Measurements from ENCODE around the gene WWC1. TPM values are rescaled to one million over a fixed set of nuclear protein-coding genes. Genes with fewer than 3 reads are reported as not detected.

The WWC1 gene
- total RNA-seq, 1 donor from 2014 or later = 48.6 TPM

- Histone ChIP-seq H3K27me3 (ENCODE audit: insufficient read depth, low read length) (no peaks in the 10 kb centered on the region), H2AFZ (ENCODE audit: low read depth, low read length) (peak overlapping the region; percentile 30), H3K79me2 (ENCODE audit: insufficient read depth, low read length) (peaks cover 15% of the 10 kb centered on the region), H3K4me3 (ENCODE audit: insufficient read depth, low read depth, low read length) (no peak overlapping the region), H3K9me3 (ENCODE audit: insufficient read depth, low read depth, low read length) (no peaks in the 10 kb centered on the region), H3K36me3 (ENCODE audit: insufficient read depth, low read length) (no peaks in the 10 kb centered on the region), H3K27ac (ENCODE audit: low read depth, low read length) (no peak overlapping the region), H3K9ac (ENCODE audit: low read length) (peak overlapping the region; percentile 50), H3K4me1 (ENCODE audit: insufficient read depth, low read length) (peaks cover 19% of the 10 kb centered on the region), H4K20me1 (ENCODE audit: insufficient read depth, low read length) (peaks cover 8% of the 10 kb centered on the region), H3K4me2 (ENCODE audit: low read length) (peak overlapping the region; percentile 75)
- Mint-ChIP-seq H3K4me1 (ENCODE audit: low read depth, unreplicated experiment) (peaks cover 32% of the 10 kb centered on the region), H3K4me3 (ENCODE audit: unreplicated experiment) (peak overlapping the region; percentile 40), H3K36me3 (ENCODE audit: low read depth, unreplicated experiment) (no peaks in the 10 kb centered on the region), H3K27me3 (ENCODE audit: low read depth, unreplicated experiment) (no peaks in the 10 kb centered on the region), H3K9me3 (ENCODE audit: unreplicated experiment) (no peaks in the 10 kb centered on the region), H3K27ac (ENCODE audit: unreplicated experiment) (peak overlapping the region; percentile 58)
- no peak for TF ChIP-seq EZH2 (IDR thresholded peaks at IDR 0.05; ENCODE audit: insufficient read depth, low read length)
- peak; percentile 68 for TF ChIP-seq CTCF (IDR thresholded peaks at IDR 0.05; ENCODE audit: insufficient read depth, low read depth, low read length)
- FAIRE-seq = peak; percentile 74
- peak; percentile 68 for DNase-seq (ENCODE audit: low read depth)
Observed at GRCh38 chr5:168295574-168296201, 4.2 kb downstream of the WWC1 start.

DNA sequence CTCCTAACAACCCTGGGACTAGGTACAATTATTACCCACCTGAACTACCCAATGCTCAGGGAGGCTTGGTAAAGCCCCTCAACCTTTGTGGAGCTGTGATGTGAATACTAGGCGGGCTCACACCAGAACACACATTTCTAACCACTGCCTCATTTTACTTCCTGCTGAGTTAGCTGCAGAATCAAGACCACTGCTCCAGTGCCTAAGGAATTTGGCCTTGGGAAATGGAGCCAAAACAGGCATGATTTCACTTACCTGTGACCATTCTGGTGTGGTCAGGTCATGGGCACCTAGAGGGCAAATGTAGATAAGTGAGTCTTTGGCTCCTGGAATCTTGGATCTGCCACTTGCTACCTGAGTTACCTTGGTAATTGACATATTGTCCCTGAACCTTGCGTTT, 5.2 kb downstream of the WWC1 start:
- H3K79me2 ChIP-seq (ENCODE audit: insufficient read depth, low read length) = peaks cover 15% of the 10 kb centered on the region
- H4K20me1 ChIP-seq (ENCODE audit: insufficient read depth, low read length) = peaks cover 8% of the 10 kb centered on the region
- FAIRE-seq (no peak), DNase-seq (ENCODE audit: low read depth) (no peak)
- H3K9me3 Mint-ChIP-seq (ENCODE audit: unreplicated experiment) = no peaks in the 10 kb centered on the region
- H3K4me2 ChIP-seq (ENCODE audit: low read length) = no peak overlapping the region
- TF ChIP-seq EZH2 (IDR thresholded peaks at IDR 0.05; ENCODE audit: insufficient read depth, low read length) (no peak), CTCF (IDR thresholded peaks at IDR 0.05; ENCODE audit: insufficient read depth, low read depth, low read length) (no peak)
- H3K4me3 Mint-ChIP-seq (ENCODE audit: unreplicated experiment) = no peak overlapping the region
- H3K9ac ChIP-seq (ENCODE audit: low read length) = no peak overlapping the region
- no peak overlapping the region for H3K27ac ChIP-seq (ENCODE audit: low read depth, low read length)
- H3K36me3 Mint-ChIP-seq (ENCODE audit: low read depth, unreplicated experiment) = no peaks in the 10 kb centered on the region
- H3K4me1 ChIP-seq (ENCODE audit: insufficient read depth, low read length) = peaks cover 21% of the 10 kb centered on the region
- H3K27ac Mint-ChIP-seq (ENCODE audit: unreplicated experiment) = no peak overlapping the region
- no peaks in the 10 kb centered on the region for H3K36me3 ChIP-seq (ENCODE audit: insufficient read depth, low read length)
- no peaks in the 10 kb centered on the region for H3K27me3 ChIP-seq (ENCODE audit: insufficient read depth, low read length)
- H3K4me1 Mint-ChIP-seq (ENCODE audit: low read depth, unreplicated experiment) = peaks cover 31% of the 10 kb centered on the region
- H3K27me3 Mint-ChIP-seq (ENCODE audit: low read depth, unreplicated experiment) = no peaks in the 10 kb centered on the region
- H3K9me3 ChIP-seq (ENCODE audit: insufficient read depth, low read depth, low read length) = no peaks in the 10 kb centered on the region
- H2AFZ ChIP-seq (ENCODE audit: low read depth, low read length) = no peak overlapping the region
- H3K4me3 ChIP-seq (ENCODE audit: insufficient read depth, low read depth, low read length) = no peak overlapping the region

GRCh38 chr5:168298949-168299348, 7.5 kb downstream of the WWC1 start:
- Histone ChIP-seq H4K20me1 (ENCODE audit: insufficient read depth, low read length) (no peaks in the 10 kb centered on the region), H3K9me3 (ENCODE audit: insufficient read depth, low read depth, low read length) (no peaks in the 10 kb centered on the region), H3K4me2 (ENCODE audit: low read length) (no peak overlapping the region), H3K27ac (ENCODE audit: low read depth, low read length) (no peak overlapping the region), H3K4me3 (ENCODE audit: insufficient read depth, low read depth, low read length) (no peak overlapping the region), H3K9ac (ENCODE audit: low read length) (no peak overlapping the region), H3K27me3 (ENCODE audit: insufficient read depth, low read length) (no peaks in the 10 kb centered on the region), H2AFZ (ENCODE audit: low read depth, low read length) (no peak overlapping the region), H3K79me2 (ENCODE audit: insufficient read depth, low read length) (peaks cover 5% of the 10 kb centered on the region), H3K4me1 (ENCODE audit: insufficient read depth, low read length) (peaks cover 36% of the 10 kb centered on the region), H3K36me3 (ENCODE audit: insufficient read depth, low read length) (no peaks in the 10 kb centered on the region)
- no peak for FAIRE-seq
- peaks cover 9% of the 10 kb centered on the region for H3K36me3 Mint-ChIP-seq (ENCODE audit: low read depth, unreplicated experiment)
- no peak for TF ChIP-seq CTCF (IDR thresholded peaks at IDR 0.05; ENCODE audit: insufficient read depth, low read depth, low read length)
- no peak for TF ChIP-seq EZH2 (IDR thresholded peaks at IDR 0.05; ENCODE audit: insufficient read depth, low read length)
- no peak overlapping the region for H3K27ac Mint-ChIP-seq (ENCODE audit: unreplicated experiment)
- H3K4me1 Mint-ChIP-seq (ENCODE audit: low read depth, unreplicated experiment) = peaks cover 38% of the 10 kb centered on the region
- H3K4me3 Mint-ChIP-seq (ENCODE audit: unreplicated experiment) = no peak overlapping the region
- no peaks in the 10 kb centered on the region for H3K9me3 Mint-ChIP-seq (ENCODE audit: unreplicated experiment)
- H3K27me3 Mint-ChIP-seq (ENCODE audit: low read depth, unreplicated experiment) = no peaks in the 10 kb centered on the region
- no peak for DNase-seq (ENCODE audit: low read depth)
